PFSK-1 (cell line): ENCODE measurements around the gene TENT5D.

Experiments
- POLR2AphosphoS5 ChIP-seq: IDR thresholded peaks from 2 replicates; pipeline ENCODE4 v1.6.1; 2012; ENCODE audit warnings: low read depth, mild to moderate bottlenecking, control low read depth, low read length, moderate library complexity
- TAF1 ChIP-seq: IDR thresholded peaks from 2 replicates; pipeline ENCODE4 v1.6.1; 2012; ENCODE audit warnings: low read length, control low read depth, borderline replicate concordance; ENCODE audit not compliant: insufficient read depth

GRCh38 chrX:80485543-80485942, 65.3 kb downstream of the TENT5D start:
- TF ChIP-seq POLR2AphosphoS5 (no peak), TAF1 (no peak)
